HL-60 (cell line): ENCODE data around the gene GRID1.

ENCODE experiments used
- DNase-seq, 2 experiments: peaks; one replicate each; pipeline ENCODE4 v3.0.0-alpha.2; 2010 to 2020; ENCODE audit warnings: low read depth in 1 of 2, low spot score in 1 of 2
- H3K27ac ChIP-seq: fragments of 250-450 bp; sonication (Bioruptor Pico); replicated peaks from 2 replicates; pipeline ENCODE4 v1.5.1; 2020; ENCODE audit warnings: mild to moderate bottlenecking, moderate library complexity
- H3K27me3 ChIP-seq: fragments of 250-450 bp; sonication (Bioruptor Pico); 2 replicates; pipeline ENCODE4 v1.5.1; 2021; ENCODE audit warnings: mild to moderate bottlenecking, moderate library complexity; ENCODE audit not compliant: insufficient read depth, poor library complexity, severe bottlenecking
- H3K4me3 ChIP-seq: replicated peaks from 2 replicates; pipeline ENCODE4 v1.5.1; 2011; ENCODE audit warnings: mild to moderate bottlenecking, control low read depth, low read length; ENCODE audit not compliant: insufficient read depth
- CTCF ChIP-seq: IDR thresholded peaks from one replicate; pipeline ENCODE4 v1.5.1; 2011; ENCODE audit warnings: low read length, control low read depth, inconsistent platforms; ENCODE audit not compliant: insufficient read depth
- GABPA ChIP-seq: IDR thresholded peaks from 2 replicates; pipeline ENCODE4 v1.6.1; 2012; ENCODE audit warnings: low read depth
- POLR2AphosphoS5 ChIP-seq: IDR thresholded peaks from 2 replicates; pipeline ENCODE4 v1.6.1; 2012; ENCODE audit warnings: low read depth
- SPI1 ChIP-seq: IDR thresholded peaks from 2 replicates; pipeline ENCODE4 v1.6.1; 2012; ENCODE audit warnings: low read depth, mild to moderate bottlenecking, borderline replicate concordance
- TF ChIP-seq, protein P1 (sequence below): IDR thresholded peaks from 2 replicates; pipeline ENCODE4 v1.6.1; 2012; ENCODE audit warnings: low read depth; ENCODE audit not compliant: insufficient replicate concordance

GRID1 gene

GRCh38 chr10:85916994-85917573, 449.5 kb downstream of the GRID1 start:
- Histone ChIP-seq H3K27ac (no peak overlapping the region), H3K4me3 (no peak overlapping the region), H3K27me3 (no peaks in the 10 kb centered on the region)
- TF ChIP-seq GABPA (no peak), SPI1 (no peak), POLR2AphosphoS5 (no peak), CTCF (no peak)
- TF ChIP-seq, protein P1, sequence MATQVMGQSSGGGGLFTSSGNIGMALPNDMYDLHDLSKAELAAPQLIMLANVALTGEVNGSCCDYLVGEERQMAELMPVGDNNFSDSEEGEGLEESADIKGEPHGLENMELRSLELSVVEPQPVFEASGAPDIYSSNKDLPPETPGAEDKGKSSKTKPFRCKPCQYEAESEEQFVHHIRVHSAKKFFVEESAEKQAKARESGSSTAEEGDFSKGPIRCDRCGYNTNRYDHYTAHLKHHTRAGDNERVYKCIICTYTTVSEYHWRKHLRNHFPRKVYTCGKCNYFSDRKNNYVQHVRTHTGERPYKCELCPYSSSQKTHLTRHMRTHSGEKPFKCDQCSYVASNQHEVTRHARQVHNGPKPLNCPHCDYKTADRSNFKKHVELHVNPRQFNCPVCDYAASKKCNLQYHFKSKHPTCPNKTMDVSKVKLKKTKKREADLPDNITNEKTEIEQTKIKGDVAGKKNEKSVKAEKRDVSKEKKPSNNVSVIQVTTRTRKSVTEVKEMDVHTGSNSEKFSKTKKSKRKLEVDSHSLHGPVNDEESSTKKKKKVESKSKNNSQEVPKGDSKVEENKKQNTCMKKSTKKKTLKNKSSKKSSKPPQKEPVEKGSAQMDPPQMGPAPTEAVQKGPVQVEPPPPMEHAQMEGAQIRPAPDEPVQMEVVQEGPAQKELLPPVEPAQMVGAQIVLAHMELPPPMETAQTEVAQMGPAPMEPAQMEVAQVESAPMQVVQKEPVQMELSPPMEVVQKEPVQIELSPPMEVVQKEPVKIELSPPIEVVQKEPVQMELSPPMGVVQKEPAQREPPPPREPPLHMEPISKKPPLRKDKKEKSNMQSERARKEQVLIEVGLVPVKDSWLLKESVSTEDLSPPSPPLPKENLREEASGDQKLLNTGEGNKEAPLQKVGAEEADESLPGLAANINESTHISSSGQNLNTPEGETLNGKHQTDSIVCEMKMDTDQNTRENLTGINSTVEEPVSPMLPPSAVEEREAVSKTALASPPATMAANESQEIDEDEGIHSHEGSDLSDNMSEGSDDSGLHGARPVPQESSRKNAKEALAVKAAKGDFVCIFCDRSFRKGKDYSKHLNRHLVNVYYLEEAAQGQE = no peak
- DNase-seq = no peak

GRCh38 chr10:85916286-85916685, 450.3 kb downstream of the GRID1 start:
- DNase-seq = no peak
- H3K27me3 ChIP-seq = no peaks in the 10 kb centered on the region
- H3K4me3 ChIP-seq = no peak overlapping the region
- TF ChIP-seq POLR2AphosphoS5 = no peak
- no peak for TF ChIP-seq GABPA
- TF ChIP-seq, protein P1 = no peak
- no peak for TF ChIP-seq SPI1
- no peak for TF ChIP-seq CTCF
- no peak overlapping the region for H3K27ac ChIP-seq

DNA sequence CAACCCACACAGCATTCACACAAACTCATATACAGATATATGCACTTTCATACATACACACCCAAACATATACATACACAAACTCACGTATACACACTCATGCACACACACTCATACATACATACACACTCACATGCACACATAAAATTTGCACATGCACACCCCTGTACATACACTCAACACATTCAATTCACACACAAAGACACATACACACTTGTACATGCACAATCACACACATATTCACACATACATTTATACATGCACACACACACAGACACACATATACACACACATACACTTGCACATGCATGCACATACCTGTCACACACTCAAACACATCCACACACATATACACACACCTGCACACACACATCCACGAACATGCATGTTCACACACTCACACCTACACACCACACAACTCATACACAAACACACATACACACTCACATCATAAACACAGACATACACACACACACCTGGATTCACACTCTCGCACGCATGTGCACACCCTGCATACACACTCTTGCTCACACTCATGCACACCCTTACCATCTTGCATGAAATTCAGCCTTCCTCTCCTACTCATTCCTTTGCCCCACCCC, 451.2 kb downstream of the GRID1 start:
- DNase-seq = no peak
- Histone ChIP-seq H3K4me3 (no peak overlapping the region), H3K27me3 (no peaks in the 10 kb centered on the region), H3K27ac (no peak overlapping the region)
- TF ChIP-seq GABPA (no peak), SPI1 (no peak), POLR2AphosphoS5 (no peak), CTCF (no peak)
- TF ChIP-seq, protein P1 = no peak
